DOHH2 (cell line): ENCODE data around the gene CDKAL1.

ENCODE experiments used
- H3F3A ChIP-seq: fragments of 200-600 bp; sonication (generic), shearing (Covaris generic); 2 replicates; pipeline ENCODE4 v1.6.0; 2016; ENCODE audit warnings: antibody characterized with exemption, mild to moderate bottlenecking; ENCODE audit not compliant: control insufficient read depth, insufficient read depth
- H3K27ac ChIP-seq: fragments of 200-600 bp; sonication (generic); 2 replicates; pipeline ENCODE4 v1.5.1; 2014; ENCODE audit warnings: low read depth, mild to moderate bottlenecking, low read length, moderate library complexity
- H3K27me3 ChIP-seq: fragments of 200-600 bp; sonication (generic); 2 replicates; pipeline ENCODE4 v1.6.1; 2014; ENCODE audit warnings: mild to moderate bottlenecking, low read length, mixed read lengths; ENCODE audit not compliant: control insufficient read depth
- H3K36me3 ChIP-seq: fragments of 200-600 bp; sonication (generic); 2 replicates; pipeline ENCODE4 v1.6.1; 2014; ENCODE audit warnings: mild to moderate bottlenecking, low read length, moderate library complexity, mixed read lengths; ENCODE audit not compliant: control insufficient read depth
- H3K4me1 ChIP-seq: fragments of 200-600 bp; sonication (generic); 2 replicates; pipeline ENCODE4 v1.6.1; 2014; ENCODE audit warnings: mild to moderate bottlenecking, low read length, mixed read lengths; ENCODE audit not compliant: control insufficient read depth
- H3K4me2 ChIP-seq: fragments of 200-600 bp; sonication (generic); 2 replicates; pipeline ENCODE4 v1.6.0; 2014; ENCODE audit warnings: mild to moderate bottlenecking, low read length, moderate library complexity
- H3K4me3 ChIP-seq: fragments of 200-600 bp; sonication (generic); 2 replicates; pipeline ENCODE4 v1.5.1; 2014; ENCODE audit warnings: mild to moderate bottlenecking, low read length, mixed read lengths
- H3K79me2 ChIP-seq: fragments of 200-600 bp; sonication (generic); 2 replicates; pipeline ENCODE4 v1.6.1; 2014; ENCODE audit warnings: mild to moderate bottlenecking, low read length, mixed read lengths; ENCODE audit not compliant: control insufficient read depth
- H3K9me2 ChIP-seq: fragments of 200-600 bp; sonication (generic); replicated peaks from 2 replicates; pipeline ENCODE4 v1.6.1; 2014; ENCODE audit warnings: mild to moderate bottlenecking, low read length, mixed read lengths; ENCODE audit not compliant: control insufficient read depth
- H3K9me3 ChIP-seq: fragments of 200-600 bp; sonication (generic); 2 replicates; pipeline ENCODE4 v1.6.1; 2014; ENCODE audit warnings: antibody characterized with exemption, low read length, mixed read lengths; ENCODE audit not compliant: control insufficient read depth, insufficient read depth
- H4K20me1 ChIP-seq: fragments of 200-600 bp; sonication (generic); 2 replicates; pipeline ENCODE4 v1.6.0; 2014; ENCODE audit warnings: low read depth, mild to moderate bottlenecking, antibody characterized with exemption, low read length, moderate library complexity; ENCODE audit not compliant: control insufficient read depth, insufficient read depth
- CTCF ChIP-seq: fragments of 200-600 bp; sonication (generic); IDR thresholded peaks from one replicate; pipeline ENCODE4 v1.5.1; 2014; ENCODE audit warnings: antibody characterized with exemption, mild to moderate bottlenecking, low read depth, low read length; ENCODE audit not compliant: poor library complexity, severe bottlenecking
- EZH2phosphoT487 ChIP-seq: fragments of 200-600 bp; sonication (generic); IDR thresholded peaks from 2 replicates; pipeline ENCODE4 v1.6.1; 2017; ENCODE audit warnings: borderline replicate concordance, mild to moderate bottlenecking, antibody characterized with exemption, low read length, moderate library complexity, mixed read lengths

The CDKAL1 gene

DNA sequence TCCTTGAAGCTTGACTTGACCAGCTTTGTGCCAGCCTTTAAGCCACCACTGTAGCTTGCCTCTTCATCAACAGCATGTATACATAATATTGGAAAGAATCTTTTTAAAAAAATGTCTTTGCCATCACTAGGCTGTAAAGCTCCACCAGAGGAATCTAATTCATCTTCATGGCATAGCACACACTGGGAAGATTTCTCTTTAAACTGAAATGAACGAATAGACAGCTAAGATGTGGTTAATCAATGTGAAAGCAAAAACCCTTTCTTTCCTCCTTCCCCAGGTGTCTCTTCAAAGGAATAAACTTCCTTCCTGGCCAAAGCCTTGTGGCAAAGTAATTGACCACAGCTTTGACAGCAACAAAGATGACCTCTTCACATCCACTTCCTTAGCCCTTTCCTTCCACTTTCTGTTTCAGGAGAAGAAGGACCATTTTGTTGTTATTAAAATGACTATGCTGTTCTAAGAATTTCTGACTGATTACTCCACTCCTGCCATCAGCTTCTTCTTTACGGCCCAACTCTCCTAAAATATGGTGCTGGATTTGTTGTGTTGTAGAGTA, 630.6 kb downstream of the CDKAL1 start:
- Histone ChIP-seq H3K27me3 (no peaks in the 10 kb centered on the region), H3K4me3 (no peak overlapping the region), H3K36me3 (no peaks in the 10 kb centered on the region), H3K4me2 (no peak overlapping the region), H3K79me2 (no peaks in the 10 kb centered on the region), H4K20me1 (no peaks in the 10 kb centered on the region), H3K9me2 (no peaks in the 10 kb centered on the region), H3K4me1 (no peaks in the 10 kb centered on the region), H3K27ac (no peak overlapping the region), H3F3A (no peaks in the 10 kb centered on the region), H3K9me3 (no peaks in the 10 kb centered on the region)
- TF ChIP-seq EZH2phosphoT487 (no peak), CTCF (no peak)

GRCh38 chr6:21166754-21167153, 632.5 kb downstream of the CDKAL1 start:
- TF ChIP-seq EZH2phosphoT487 (no peak), CTCF (no peak)
- Histone ChIP-seq H3K4me1 (no peaks in the 10 kb centered on the region), H3K27ac (no peak overlapping the region), H4K20me1 (no peaks in the 10 kb centered on the region), H3K9me3 (no peaks in the 10 kb centered on the region), H3K4me3 (no peak overlapping the region), H3F3A (no peaks in the 10 kb centered on the region), H3K79me2 (no peaks in the 10 kb centered on the region), H3K9me2 (no peaks in the 10 kb centered on the region), H3K27me3 (no peaks in the 10 kb centered on the region), H3K4me2 (no peak overlapping the region), H3K36me3 (no peaks in the 10 kb centered on the region)

GRCh38 chr6:21167790-21168189, 633.5 kb downstream of the CDKAL1 start:
- Histone ChIP-seq H3K36me3 (no peaks in the 10 kb centered on the region), H3K9me2 (no peaks in the 10 kb centered on the region), H3K79me2 (no peaks in the 10 kb centered on the region), H3K4me3 (no peak overlapping the region), H3K9me3 (no peaks in the 10 kb centered on the region), H4K20me1 (no peaks in the 10 kb centered on the region), H3K27ac (no peak overlapping the region), H3K4me2 (no peak overlapping the region), H3F3A (no peaks in the 10 kb centered on the region), H3K4me1 (no peaks in the 10 kb centered on the region), H3K27me3 (no peaks in the 10 kb centered on the region)
- TF ChIP-seq EZH2phosphoT487 = no peak
- no peak for TF ChIP-seq CTCF
